ENCODE data around the gene NMUR1.

GRCh38 chr2:231523451-231524285, 6.6 kb downstream of the NMUR1 start:
- TF ChIP-seq CTCF (optimal IDR thresholded peaks at IDR 0.05 in 1 of 3, IDR thresholded peaks at IDR 0.05 in 1 of 3, conservative IDR thresholded peaks at IDR 0.05 in 1 of 3; ENCODE audit: extremely low read depth in 1 of 3, insufficient read depth in 2 of 3, low read length in 3 of 3) (no peak), EZH2 (IDR thresholded peaks at IDR 0.05; ENCODE audit: low read length) (no peak)

All from keratinocyte (primary cell).